PC-3 (cell line): ENCODE measurements around the gene MTA3.

ENCODE experiments used
- CTCF ChIP-seq: fragments of 300-600 bp; sonication (generic); conservative IDR thresholded peaks from 2 replicates; pipeline ENCODE4 v1.5.1; 2017; ENCODE audit warnings: antibody characterized with exemption, low read depth, mild to moderate bottlenecking, low read length
- EZH2 ChIP-seq: fragments of 300-600 bp; sonication (generic); IDR thresholded peaks from one replicate; pipeline ENCODE4 v1.6.1; 2017; ENCODE audit warnings: antibody characterized with exemption, mild to moderate bottlenecking, low read length; ENCODE audit not compliant: unreplicated experiment
- EZH2phosphoT487 ChIP-seq: fragments of 300-600 bp; sonication (generic); IDR thresholded peaks from 2 replicates; pipeline ENCODE4 v1.6.1; 2018; ENCODE audit warnings: mild to moderate bottlenecking, antibody characterized with exemption, low read length, borderline replicate concordance

DNA sequence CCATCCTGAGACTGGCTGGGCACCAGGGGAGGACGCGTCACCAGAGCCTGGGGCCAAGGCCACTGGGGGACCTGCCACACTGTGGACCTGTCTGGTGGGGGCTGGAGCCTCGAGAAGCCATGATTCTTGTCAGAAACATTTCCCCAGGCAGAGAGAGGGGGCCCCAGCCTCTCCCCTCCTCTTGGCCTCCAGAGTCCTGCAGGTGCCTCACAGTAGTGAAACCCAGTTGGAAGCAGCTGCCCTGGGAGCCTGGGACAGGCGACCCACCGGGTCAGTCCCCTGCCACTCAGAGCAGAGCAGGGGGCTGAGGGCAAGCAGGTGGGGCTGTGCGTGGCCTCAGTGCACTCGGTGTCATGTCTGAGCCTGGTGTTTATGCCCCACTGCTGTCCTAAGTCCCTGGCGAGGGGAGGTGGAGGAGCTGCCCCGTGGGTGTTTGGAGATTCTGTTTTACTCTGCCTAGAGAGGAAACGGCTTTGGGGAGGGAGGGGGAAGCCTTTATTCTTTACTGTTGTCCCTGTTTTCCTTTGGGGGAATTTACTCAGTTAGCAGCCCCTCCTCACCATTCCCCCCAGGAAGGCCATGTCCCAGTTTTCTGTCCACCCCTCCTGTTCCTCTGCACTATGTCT is 187.8 kb downstream of the MTA3 start:
- no peak for TF ChIP-seq CTCF
- no peak for TF ChIP-seq EZH2phosphoT487
- no peak for TF ChIP-seq EZH2
